ENCODE results near the gene RUSF1. TPM values are rescaled to one million over a fixed set of nuclear protein-coding genes. Genes with fewer than 3 reads are reported as not detected.
"Not testable (repeated sequence)": the region's sequence is repeated elsewhere in the genome, so short reads cannot be mapped to it uniquely, and the experiment has no call there.

The RUSF1 gene
- total and polyA plus RNA-seq, 10 of the 15 experiments (the other 5 are each of a cell fraction or from before 2014, with no cell fraction given), result 0.20 to 46.3 (median 29.7) TPM

- 45% methylated on average over 7 of the region's 7 CpGs for WGBS (ENCODE audit: insufficient coverage, insufficient replicate concordance, low lambda C conversion rate, missing lambda C conversion rate)
- H3K27me3 ChIP-seq (replicated peaks in 1 of 2; ENCODE audit: control insufficient read depth in 2 of 2, insufficient read depth in 2 of 2, low read length in 1 of 2); H3K4me1 ChIP-seq (ENCODE audit: control insufficient read depth, insufficient read depth, low read length); DNase-seq (ENCODE audit: low read depth, low spot score); FAIRE-seq; H4K20me1 ChIP-seq (ENCODE audit: control insufficient read depth, insufficient read depth); H3K9ac ChIP-seq (ENCODE audit: control insufficient read depth, insufficient read depth, low read length); H2AFZ ChIP-seq (ENCODE audit: control insufficient read depth, low read depth, low read length); H3K27ac ChIP-seq (ENCODE audit: control insufficient read depth, insufficient read depth); H3K4me2 ChIP-seq (ENCODE audit: control insufficient read depth, insufficient read depth); in situ Hi-C loops (cut with MboI); CTCF ChIA-PET; H3K36me3 ChIP-seq (ENCODE audit: control insufficient read depth in 2 of 2, insufficient read depth in 2 of 2, low read length in 1 of 2); SMC1A ChIA-PET (ENCODE audit: uncharacterized antibody, unreplicated experiment); ATAC-seq; H3K9me3 ChIP-seq (replicated peaks; ENCODE audit: control insufficient read depth, insufficient read depth, low read length); intact Hi-C loops (cut with micrococcal nuclease; ENCODE audit: unreplicated experiment); BruUV-seq (replicated peaks); H3K79me2 ChIP-seq (ENCODE audit: control insufficient read depth, insufficient read depth, low read length); H3K4me3 ChIP-seq; RAD21 ChIA-PET (ENCODE audit: unreplicated experiment); POLR2A ChIA-PET: not testable (repeated sequence)
Observed at GRCh38 chr16:31538243-31538598, 30.0 kb upstream of the RUSF1 start.

- H3K4me2 ChIP-seq (ENCODE audit: control insufficient read depth, insufficient read depth), result no peak overlapping the region
- DNase-seq (ENCODE audit: low read depth, low spot score), result no peak
- H3K4me1 ChIP-seq (ENCODE audit: control insufficient read depth, insufficient read depth, low read length), result no peaks in the 10 kb centered on the region
- H3K79me2 ChIP-seq (ENCODE audit: control insufficient read depth, insufficient read depth, low read length), result no peaks in the 10 kb centered on the region
- ChIA-PET CTCF (no interaction called here), RAD21 (ENCODE audit: unreplicated experiment) (no interaction called here), POLR2A (no interaction called here), SMC1A (ENCODE audit: uncharacterized antibody, unreplicated experiment) (no interaction called here)
- BruUV-seq (replicated peaks), result no TSS peak
- intact Hi-C loops (cut with micrococcal nuclease; ENCODE audit: unreplicated experiment) (no loop called here), in situ Hi-C loops (cut with MboI) (no loop called here)
- H3K36me3 ChIP-seq (ENCODE audit: control insufficient read depth in 2 of 2, insufficient read depth in 2 of 2, low read length in 1 of 2), result no peaks in the 10 kb centered on the region
- H3K4me3 ChIP-seq, result no peak overlapping the region
- H4K20me1 ChIP-seq (ENCODE audit: control insufficient read depth, insufficient read depth), result no peaks in the 10 kb centered on the region
- no peak overlapping the region for H2AFZ ChIP-seq (ENCODE audit: control insufficient read depth, low read depth, low read length)
- H3K9me3 ChIP-seq (replicated peaks; ENCODE audit: control insufficient read depth, insufficient read depth, low read length), result no peaks in the 10 kb centered on the region; the same call in 2 of the 3 replicates
- TF ChIP-seq MTA2 (IDR thresholded peaks at IDR 0.05; ENCODE audit: low read depth) (no peak), GABPA (IDR thresholded peaks at IDR 0.05; ENCODE audit: low read depth) (no peak), ETV6 (conservative IDR thresholded peaks at IDR 0.05 in 1 of 2, IDR thresholded peaks at IDR 0.05 in 1 of 2; ENCODE audit: borderline replicate concordance in 1 of 2, low read depth in 1 of 2) (no peak), MAX (IDR thresholded peaks at IDR 0.05; ENCODE audit: low read depth, low read length) (no peak), ZNF207 (IDR thresholded peaks at IDR 0.05; ENCODE audit: borderline replicate concordance) (no peak), ATF2 (IDR thresholded peaks at IDR 0.05; ENCODE audit: low read length) (no peak), CBX3 (IDR thresholded peaks at IDR 0.05; ENCODE audit: borderline replicate concordance, low read depth) (no peak), BCL11A (IDR thresholded peaks at IDR 0.05; ENCODE audit: low read depth, low read length) (no peak), NFYB (IDR thresholded peaks at IDR 0.05; ENCODE audit: insufficient read depth, low read depth, low read length) (no peak), CBX5 (IDR thresholded peaks at IDR 0.05; ENCODE audit: low read depth) (no peak), ZZZ3 (IDR thresholded peaks at IDR 0.05; ENCODE audit: control insufficient read depth, insufficient read length, low read depth) (no peak), PAX5 (IDR thresholded peaks at IDR 0.05; ENCODE audit: borderline replicate concordance, low read depth, low read length) (no peak), TBL1XR1 (IDR thresholded peaks at IDR 0.05; ENCODE audit: low read depth, low read length) (no peak), SIN3A (IDR thresholded peaks at IDR 0.05; ENCODE audit: low read depth, low read length) (no peak), MEF2A (IDR thresholded peaks at IDR 0.05; ENCODE audit: insufficient read depth, low read depth, low read length) (no peak)
- 19% methylated on average over 56 of the region's 57 CpGs for WGBS (ENCODE audit: insufficient coverage, insufficient replicate concordance, low lambda C conversion rate, missing lambda C conversion rate)
- ATAC-seq, result no peak
- H3K9ac ChIP-seq (ENCODE audit: control insufficient read depth, insufficient read depth, low read length), result no peak overlapping the region
- no peak overlapping the region for H3K27ac ChIP-seq (ENCODE audit: control insufficient read depth, insufficient read depth)
- FAIRE-seq, result no peak
- H3K27me3 ChIP-seq (replicated peaks in 1 of 2; ENCODE audit: control insufficient read depth in 2 of 2, insufficient read depth in 2 of 2, low read length in 1 of 2), result no peaks in the 10 kb centered on the region
Observed at GRCh38 chr16:31537362-31538242, 29.4 kb upstream of the RUSF1 start.

All from GM12878 (cell line).